ENCODE data around the gene GNPTG. TPM values are rescaled to one million over a fixed set of nuclear protein-coding genes. Genes with fewer than 3 reads are reported as not detected.

The GNPTG gene
- total RNA-seq, 1 donor from 2014 or later = 55.6 TPM

GRCh38 chr16:1363501-1364041 lies 11.8 kb downstream of the GNPTG start:
- no peak for DNase-seq (ENCODE audit: extremely low spot score, unreplicated experiment)
- TF ChIP-seq CTCF (conservative IDR thresholded peaks at IDR 0.05) = peak; percentile 84
- H3K36me3 Mint-ChIP-seq = peaks cover 3% of the 10 kb centered on the region
- no peaks in the 10 kb centered on the region for H3K4me1 Mint-ChIP-seq (ENCODE audit: unreplicated experiment)
- H3K27ac Mint-ChIP-seq = no peak overlapping the region
- H3K9me3 Mint-ChIP-seq = no peaks in the 10 kb centered on the region
- H3K27me3 Mint-ChIP-seq = no peaks in the 10 kb centered on the region
- no peak overlapping the region for H3K4me3 Mint-ChIP-seq

DNA sequence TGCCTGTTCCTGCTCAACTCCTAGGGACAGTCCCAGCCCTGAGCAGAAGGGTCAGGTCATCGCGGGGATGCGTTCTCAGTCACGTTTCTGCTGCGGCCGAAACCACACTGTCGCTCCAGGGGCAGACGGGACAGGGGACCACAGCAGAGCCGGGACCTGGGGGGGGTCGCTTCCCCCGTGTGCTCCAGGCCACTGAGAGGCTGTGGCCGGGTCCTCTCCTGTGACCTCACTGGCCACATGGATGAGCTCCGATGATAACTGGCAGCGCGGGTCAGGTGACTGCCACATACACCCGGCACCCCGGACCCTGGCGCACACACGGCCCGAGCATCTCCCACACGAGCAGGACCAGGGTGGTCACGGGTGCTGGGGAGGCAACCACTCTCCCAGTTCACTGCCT lies 12.8 kb downstream of the GNPTG start:
- TF ChIP-seq CTCF (conservative IDR thresholded peaks at IDR 0.05) = no peak

DNA sequence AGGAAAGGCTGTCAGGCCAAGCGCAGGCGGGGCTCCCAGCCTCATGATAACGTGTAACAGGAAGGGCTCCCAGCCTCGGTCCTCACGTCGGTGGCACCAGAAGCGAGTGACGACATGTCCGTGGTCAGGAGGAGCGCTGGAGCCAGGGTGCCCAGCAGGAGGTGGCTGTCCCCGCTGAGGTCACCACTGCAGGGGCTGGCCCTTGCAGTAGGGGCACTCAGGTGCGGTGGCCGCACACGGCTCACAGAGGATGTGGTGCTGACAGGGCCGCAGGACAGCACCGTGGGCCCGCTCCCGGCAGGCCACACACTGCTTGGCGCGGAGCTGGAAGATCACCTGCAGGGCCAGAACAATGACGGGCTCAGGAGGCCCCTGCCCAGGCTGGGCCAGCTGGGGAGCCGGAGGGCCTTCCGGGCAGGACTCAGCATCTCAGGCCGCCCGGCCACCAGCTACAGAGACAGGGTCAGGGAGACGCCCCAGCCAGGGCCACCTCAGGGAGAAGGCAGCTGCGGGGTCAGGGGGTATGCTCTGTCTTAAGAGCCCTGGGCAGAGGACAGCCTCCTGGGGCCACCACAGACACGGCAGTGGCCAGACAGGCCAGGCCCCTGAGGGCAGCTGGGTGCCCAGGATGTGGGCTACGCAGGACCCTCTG lies 14.5 kb downstream of the GNPTG start:
- DNase-seq (ENCODE audit: extremely low spot score, unreplicated experiment) = no peak
- Mint-ChIP-seq H3K4me3 (no peak overlapping the region), H3K9me3 (no peaks in the 10 kb centered on the region), H3K27me3 (no peaks in the 10 kb centered on the region), H3K36me3 (peaks cover 3% of the 10 kb centered on the region), H3K4me1 (ENCODE audit: unreplicated experiment) (no peaks in the 10 kb centered on the region), H3K27ac (no peak overlapping the region)
- TF ChIP-seq CTCF (conservative IDR thresholded peaks at IDR 0.05) = no peak

More for the DNA sequence above, 12.8 kb downstream of the GNPTG start:
- DNase-seq (ENCODE audit: extremely low spot score, unreplicated experiment) = no peak
- Mint-ChIP-seq H3K27ac (no peak overlapping the region), H3K27me3 (no peaks in the 10 kb centered on the region), H3K4me1 (ENCODE audit: unreplicated experiment) (no peaks in the 10 kb centered on the region), H3K9me3 (no peaks in the 10 kb centered on the region), H3K36me3 (peaks cover 3% of the 10 kb centered on the region), H3K4me3 (no peak overlapping the region)

DNA sequence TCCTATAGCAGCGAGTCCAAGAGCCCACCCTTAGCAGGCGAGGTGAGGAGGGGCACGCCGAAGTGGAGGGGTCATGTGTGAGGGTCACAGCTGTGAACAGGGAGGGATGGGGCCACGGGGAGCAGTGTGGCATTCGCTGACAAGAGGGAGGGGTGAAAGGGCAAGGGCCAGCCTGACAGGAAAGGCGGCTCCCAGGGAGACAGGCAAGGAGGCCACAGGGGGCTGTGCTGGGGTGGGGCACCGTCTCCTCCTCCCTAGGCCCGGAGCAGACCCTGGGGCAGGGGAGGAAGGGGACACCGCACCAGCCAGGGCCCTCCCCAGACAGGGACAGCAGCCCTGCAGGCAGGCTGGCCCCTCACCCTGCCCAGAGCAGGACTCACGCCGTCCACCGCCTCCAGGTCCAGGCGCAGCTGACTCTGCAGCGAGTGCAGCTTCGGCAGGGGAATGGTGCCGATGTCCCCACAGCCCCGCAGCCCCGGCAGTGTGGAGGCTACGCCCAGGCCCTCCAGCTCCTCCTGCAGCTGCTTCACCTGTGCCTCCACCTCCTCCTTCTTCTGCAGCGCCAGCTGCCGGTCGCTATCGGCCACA lies 15.1 kb downstream of the GNPTG start:
- Mint-ChIP-seq H3K4me1 (ENCODE audit: unreplicated experiment) (no peaks in the 10 kb centered on the region), H3K27ac (no peak overlapping the region), H3K9me3 (no peaks in the 10 kb centered on the region), H3K36me3 (peaks cover 3% of the 10 kb centered on the region), H3K4me3 (no peak overlapping the region), H3K27me3 (no peaks in the 10 kb centered on the region)
- TF ChIP-seq CTCF (conservative IDR thresholded peaks at IDR 0.05) = no peak
- no peak for DNase-seq (ENCODE audit: extremely low spot score, unreplicated experiment)

- no peak for DNase-seq (ENCODE audit: extremely low spot score, unreplicated experiment)
- peaks cover 3% of the 10 kb centered on the region for H3K36me3 Mint-ChIP-seq
- no peak overlapping the region for H3K4me3 Mint-ChIP-seq
- no peak for TF ChIP-seq CTCF (conservative IDR thresholded peaks at IDR 0.05)
- H3K27ac Mint-ChIP-seq = no peak overlapping the region
- no peaks in the 10 kb centered on the region for H3K4me1 Mint-ChIP-seq (ENCODE audit: unreplicated experiment)
- no peaks in the 10 kb centered on the region for H3K9me3 Mint-ChIP-seq
- no peaks in the 10 kb centered on the region for H3K27me3 Mint-ChIP-seq
Observed at GRCh38 chr16:1367486-1368174, 15.9 kb downstream of the GNPTG start.

Data from type B pancreatic cell (in vitro differentiated cells).